Mesothelial cell of epicardium (in vitro differentiated cells): ENCODE measurements around the gene UNC93A. TPM values are rescaled to one million over a fixed set of nuclear protein-coding genes. Genes with fewer than 3 reads are reported as not detected.

Source experiments
- DNase-seq, 2 experiments: peaks; one replicate each; pipeline ENCODE4 v3.0.0; 2021; ENCODE audit warnings: low spot score in 2 of 2; ENCODE audit not compliant: unreplicated experiment in 2 of 2
- H3K27ac Mint-ChIP-seq: 2 replicates; pipeline ENCODE4 v1.8.0; 2021; ENCODE audit warnings: mixed read lengths
- H3K27me3 Mint-ChIP-seq: 2 replicates; pipeline ENCODE4 v1.8.0; 2021; ENCODE audit warnings: low read depth, mixed read lengths
- H3K36me3 Mint-ChIP-seq: 2 replicates; pipeline ENCODE4 v1.8.0; 2021; ENCODE audit warnings: mixed read lengths
- H3K4me1 Mint-ChIP-seq: 2 replicates; pipeline ENCODE4 v1.8.0; 2021; ENCODE audit warnings: mixed read lengths
- H3K4me3 Mint-ChIP-seq: 2 replicates; pipeline ENCODE4 v1.8.0; 2021; ENCODE audit warnings: mild to moderate bottlenecking, moderate library complexity, mixed read lengths
- H3K9me3 Mint-ChIP-seq: 2 replicates; pipeline ENCODE4 v1.8.0; 2021; ENCODE audit warnings: mixed read lengths
- CTCF ChIP-seq: fragments of 200-600 bp; sonication (generic); IDR thresholded peaks from one replicate; pipeline ENCODE4 v1.5.0; 2021; ENCODE audit warnings: antibody characterized with exemption; ENCODE audit not compliant: unreplicated experiment
- total RNA-seq: library from RNA; stranded (reverse); gene quantifications from 3 replicates; pipeline ENCODE4 v1.2.1, GENCODE V29; 2021

Gene UNC93A
- total RNA-seq, 1 donor from 2014 or later = not detected

GRCh38 chr6:167300902-167301777, 10.0 kb downstream of the UNC93A start:
- DNase-seq = no peak
- Mint-ChIP-seq H3K27me3 (peaks cover 12% of the 10 kb centered on the region), H3K4me3 (no peak overlapping the region), H3K4me1 (no peaks in the 10 kb centered on the region), H3K9me3 (no peaks in the 10 kb centered on the region), H3K27ac (no peak overlapping the region), H3K36me3 (no peaks in the 10 kb centered on the region)
- TF ChIP-seq CTCF = no peak

GRCh38 chr6:167302074-167302473, 11.0 kb downstream of the UNC93A start:
- H3K27ac Mint-ChIP-seq = no peak overlapping the region
- no peak overlapping the region for H3K4me3 Mint-ChIP-seq

GRCh38 chr6:167302796-167303195, 11.7 kb downstream of the UNC93A start:
- H3K4me3 Mint-ChIP-seq = no peak overlapping the region
- no peaks in the 10 kb centered on the region for H3K9me3 Mint-ChIP-seq
- no peak overlapping the region for H3K27ac Mint-ChIP-seq
- peaks cover 8% of the 10 kb centered on the region for H3K27me3 Mint-ChIP-seq
- TF ChIP-seq CTCF = no peak
- H3K36me3 Mint-ChIP-seq = no peaks in the 10 kb centered on the region
- H3K4me1 Mint-ChIP-seq = no peaks in the 10 kb centered on the region
- DNase-seq = no peak

More at GRCh38 chr6:167302074-167302473, 11.0 kb downstream of the UNC93A start:
- H3K27me3 Mint-ChIP-seq = peaks cover 9% of the 10 kb centered on the region
- no peaks in the 10 kb centered on the region for H3K4me1 Mint-ChIP-seq
- no peak for TF ChIP-seq CTCF
- no peaks in the 10 kb centered on the region for H3K9me3 Mint-ChIP-seq
- no peak for DNase-seq
- H3K36me3 Mint-ChIP-seq = no peaks in the 10 kb centered on the region

- Mint-ChIP-seq H3K9me3 (no peaks in the 10 kb centered on the region), H3K27me3 (peaks cover 8% of the 10 kb centered on the region), H3K36me3 (no peaks in the 10 kb centered on the region), H3K27ac (no peak overlapping the region), H3K4me3 (no peak overlapping the region), H3K4me1 (no peaks in the 10 kb centered on the region)
- TF ChIP-seq CTCF = no peak
- DNase-seq = no peak
These were observed 12.8 kb downstream of the UNC93A start for GRCh38 chr6:167303675-167304625.

- peaks cover 8% of the 10 kb centered on the region for H3K27me3 Mint-ChIP-seq
- no peak for DNase-seq
- no peaks in the 10 kb centered on the region for H3K36me3 Mint-ChIP-seq
- no peaks in the 10 kb centered on the region for H3K4me1 Mint-ChIP-seq
- H3K27ac Mint-ChIP-seq = no peak overlapping the region
- no peak for TF ChIP-seq CTCF
- H3K9me3 Mint-ChIP-seq = no peaks in the 10 kb centered on the region
- H3K4me3 Mint-ChIP-seq = no peak overlapping the region
These were observed 13.8 kb downstream of the UNC93A start for GRCh38 chr6:167304912-167305311.
